HepG2 (cell line): ENCODE data around the gene INSR.

Experiments used
- CTCF ChIP-seq: sonication (generic); formaldehyde crosslinking; IDR thresholded peaks from 2 replicates; pipeline ENCODE4 v1.5.0; 2020; ENCODE audit warnings: mild to moderate bottlenecking, missing genetic modification reagents, moderate library complexity
- FOXA3 ChIP-seq: IDR thresholded peaks from 2 replicates; pipeline ENCODE4 v1.6.1; 2016; ENCODE audit warnings: missing genetic modification reagents, missing compliant biosample characterization
- KDM5B ChIP-seq: sonication (generic); formaldehyde crosslinking; IDR thresholded peaks from 2 replicates; pipeline ENCODE4 v1.4.0; 2020; ENCODE audit warnings: missing genetic modification reagents, mild to moderate bottlenecking, borderline replicate concordance
- KLF13 ChIP-seq: sonication (generic); formaldehyde crosslinking; IDR thresholded peaks from 2 replicates; pipeline ENCODE4 v1.4.0; 2020; ENCODE audit warnings: mild to moderate bottlenecking, missing genetic modification reagents
- KLF16 ChIP-seq, 2 experiments: sonication (generic) in 1 of 2; formaldehyde crosslinking in 1 of 2; IDR thresholded peaks; 2 replicates each; pipeline versions ENCODE4 v1.6.1 to v1.8.0; 2016 to 2023; ENCODE audit warnings: missing genetic modification reagents in 2 of 2, missing compliant biosample characterization in 1 of 2
- NR3C1 ChIP-seq: sonication (generic); formaldehyde crosslinking; IDR thresholded peaks from 2 replicates; pipeline ENCODE4 v1.4.0; 2020; ENCODE audit warnings: missing genetic modification reagents
- SIN3A ChIP-seq: IDR thresholded peaks from 2 replicates; pipeline ENCODE4 v1.6.1; 2011; ENCODE audit warnings: low read depth, mild to moderate bottlenecking, control low read depth, low read length, borderline replicate concordance
- SRF ChIP-seq: IDR thresholded peaks from 2 replicates; pipeline ENCODE4 v1.6.1; 2011; ENCODE audit warnings: mild to moderate bottlenecking, low read depth, low read length, moderate library complexity
- TBP ChIP-seq: sonication (generic); formaldehyde crosslinking; IDR thresholded peaks from 2 replicates; pipeline ENCODE4 v1.5.0; 2020; ENCODE audit warnings: missing genetic modification reagents
- ZNF407 ChIP-seq: sonication (generic); formaldehyde crosslinking; IDR thresholded peaks from one replicate; pipeline ENCODE4 v1.5.1; 2020; ENCODE audit warnings: mild to moderate bottlenecking, missing genetic modification reagents; ENCODE audit errors: not compliant biosample characterization

GRCh38 chr19:7152568-7152967 is 141.6 kb downstream of the INSR start:
- TF ChIP-seq SIN3A (no peak), CTCF (no peak), SRF (no peak), TBP (CRISPR knock-in tag) (no peak), KLF16 (CRISPR knock-in tag; IDR thresholded peaks at IDR 0.05) (no peak), ZNF407 (CRISPR knock-in tag) (no peak), KDM5B (CRISPR knock-in tag) (no peak), FOXA3 (CRISPR knock-in tag) (no peak), KLF13 (no peak), NR3C1 (CRISPR knock-in tag) (no peak)
